ENCODE data around the gene TMEM266.

Gene TMEM266

GRCh38 chr15:76222159-76222558 is 162.4 kb downstream of the TMEM266 start:
- TF ChIP-seq CTCF (IDR thresholded peaks at IDR 0.05): no peak
- Histone ChIP-seq H3K4me3 (ENCODE audit: low read depth in 1 of 2, low read length in 1 of 2) (no peak overlapping the region), H3K27ac (no peak overlapping the region), H3K27me3 (no peaks in the 10 kb centered on the region), H3K36me3 (peaks cover 36% of the 10 kb centered on the region), H3K4me1 (ENCODE audit: control insufficient read depth in 1 of 2, insufficient read depth in 1 of 2, low read depth in 1 of 2, low read length in 1 of 2) (no peaks in the 10 kb centered on the region), H3K9me3 (no peaks in the 10 kb centered on the region)

GRCh38 chr15:76223521-76223920 is 163.7 kb downstream of the TMEM266 start:
- H3K36me3 ChIP-seq: peaks cover 36% of the 10 kb centered on the region
- H3K27me3 ChIP-seq: no peaks in the 10 kb centered on the region
- no peak overlapping the region for H3K27ac ChIP-seq
- no peaks in the 10 kb centered on the region for H3K9me3 ChIP-seq
- H3K4me1 ChIP-seq (ENCODE audit: control insufficient read depth in 1 of 2, insufficient read depth in 1 of 2, low read depth in 1 of 2, low read length in 1 of 2): no peaks in the 10 kb centered on the region
- TF ChIP-seq CTCF (IDR thresholded peaks at IDR 0.05): no peak
- no peak overlapping the region for H3K4me3 ChIP-seq (ENCODE audit: low read depth in 1 of 2, low read length in 1 of 2)

GRCh38 chr15:76229266-76229665 is 169.5 kb downstream of the TMEM266 start:
- H3K27ac ChIP-seq: no peak overlapping the region
- no peaks in the 10 kb centered on the region for H3K4me1 ChIP-seq (ENCODE audit: control insufficient read depth in 1 of 2, insufficient read depth in 1 of 2, low read depth in 1 of 2, low read length in 1 of 2)
- no peaks in the 10 kb centered on the region for H3K27me3 ChIP-seq
- no peak for TF ChIP-seq CTCF (IDR thresholded peaks at IDR 0.05)
- no peak overlapping the region for H3K4me3 ChIP-seq (ENCODE audit: low read depth in 1 of 2, low read length in 1 of 2)
- H3K36me3 ChIP-seq: peaks cover 32% of the 10 kb centered on the region
- H3K9me3 ChIP-seq: no peaks in the 10 kb centered on the region

GRCh38 chr15:76233921-76234320 is 174.1 kb downstream of the TMEM266 start:
- H3K36me3 ChIP-seq: peaks cover 13% of the 10 kb centered on the region
- no peaks in the 10 kb centered on the region for H3K4me1 ChIP-seq (ENCODE audit: control insufficient read depth in 1 of 2, insufficient read depth in 1 of 2, low read depth in 1 of 2, low read length in 1 of 2)
- TF ChIP-seq CTCF (IDR thresholded peaks at IDR 0.05): no peak
- no peak overlapping the region for H3K4me3 ChIP-seq (ENCODE audit: low read depth in 1 of 2, low read length in 1 of 2)
- H3K9me3 ChIP-seq: no peaks in the 10 kb centered on the region
- no peak overlapping the region for H3K27ac ChIP-seq
- no peaks in the 10 kb centered on the region for H3K27me3 ChIP-seq

- Histone ChIP-seq H3K4me1 (ENCODE audit: control insufficient read depth in 1 of 2, insufficient read depth in 1 of 2, low read depth in 1 of 2, low read length in 1 of 2) (no peaks in the 10 kb centered on the region), H3K27ac (no peak overlapping the region), H3K36me3 (peaks cover 13% of the 10 kb centered on the region), H3K9me3 (no peaks in the 10 kb centered on the region), H3K27me3 (no peaks in the 10 kb centered on the region), H3K4me3 (ENCODE audit: low read depth in 1 of 2, low read length in 1 of 2) (no peak overlapping the region)
- TF ChIP-seq CTCF (IDR thresholded peaks at IDR 0.05): no peak
These were observed 174.6 kb downstream of the TMEM266 start for GRCh38 chr15:76234337-76234889.
